Stimulated activated naive CD8-positive, alpha-beta T cell treated with anti-CD3 and anti-CD28 coated beads, Interleukin-15, Interleukin-2, amounts not matched to agents 100 ng/mL and 50 ng/mL, for 24 hours (primary cell): Measurements from ENCODE around the gene ZNF236.
"Not testable (repeated sequence)": the region's sequence is repeated elsewhere in the genome, so short reads cannot be mapped to it uniquely, and the experiment has no call there.

Experiments used
- H3K27ac Mint-ChIP-seq: one replicate; pipeline ENCODE4 v1.8.0; 2021; ENCODE audit warnings: mild to moderate bottlenecking, mixed read lengths
- H3K27me3 Mint-ChIP-seq: one replicate; pipeline ENCODE4 v1.8.0; 2021; ENCODE audit warnings: mixed read lengths
- H3K36me3 Mint-ChIP-seq: one replicate; pipeline ENCODE4 v1.8.0; 2021; ENCODE audit warnings: low read depth, mixed read lengths
- H3K4me1 Mint-ChIP-seq: one replicate; pipeline ENCODE4 v1.8.0; 2021; ENCODE audit warnings: low read depth, mixed read lengths
- H3K4me3 Mint-ChIP-seq: one replicate; pipeline ENCODE4 v1.8.0; 2021; ENCODE audit warnings: mild to moderate bottlenecking, mixed read lengths
- H3K9me3 Mint-ChIP-seq: one replicate; pipeline ENCODE4 v1.8.0; 2021; ENCODE audit warnings: mixed read lengths

ZNF236 gene

GRCh38 chr18:76982038-76982437 lies 159.7 kb downstream of the ZNF236 start:
- Mint-ChIP-seq H3K9me3 (no peaks in the 10 kb centered on the region), H3K27me3 (no peaks in the 10 kb centered on the region), H3K4me3 (no peak overlapping the region), H3K36me3 (peaks cover 10% of the 10 kb centered on the region), H3K27ac (no peak overlapping the region), H3K4me1 (peaks cover 5% of the 10 kb centered on the region)

DNA sequence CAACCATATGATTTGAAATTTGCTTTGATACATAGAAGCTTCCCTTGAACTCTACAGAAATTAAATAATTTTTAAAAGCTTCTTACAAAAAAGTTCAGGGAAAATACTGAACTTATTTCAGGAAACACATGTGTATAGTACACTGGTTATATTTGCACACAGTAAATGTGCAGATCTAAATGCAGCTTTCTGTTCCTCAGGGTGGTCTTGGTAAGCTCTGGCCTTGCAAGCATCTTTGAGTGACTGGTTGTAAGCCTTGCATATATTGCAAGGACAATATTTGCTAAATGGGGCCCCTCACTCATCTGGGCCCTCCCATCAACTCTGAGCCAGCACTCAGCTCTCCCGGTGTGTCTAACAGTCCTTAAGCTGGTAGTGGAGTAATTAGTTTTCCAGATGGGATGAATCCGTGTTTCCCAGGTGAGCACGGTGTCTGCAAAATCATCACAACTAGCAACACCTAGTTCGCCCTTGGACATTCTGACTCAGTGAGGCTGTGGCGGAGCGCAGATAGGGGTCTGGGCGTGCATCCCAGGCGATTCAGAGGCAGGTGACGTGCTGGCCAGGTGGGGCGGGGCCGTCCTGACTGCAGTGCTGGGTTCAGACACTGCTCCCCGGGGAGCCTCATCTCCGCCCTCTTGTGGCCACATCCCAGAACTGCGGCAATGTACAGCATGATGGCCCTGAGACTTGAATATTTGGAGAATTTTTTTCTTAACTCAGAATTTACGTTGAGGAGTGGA lies 160.7 kb downstream of the ZNF236 start:
- Mint-ChIP-seq H3K27me3 (no peaks in the 10 kb centered on the region), H3K9me3 (no peaks in the 10 kb centered on the region), H3K4me1 (peaks cover 5% of the 10 kb centered on the region), H3K27ac (no peak overlapping the region), H3K36me3 (peaks cover 10% of the 10 kb centered on the region), H3K4me3 (no peak overlapping the region)

GRCh38 chr18:76983613-76984051 lies 161.3 kb downstream of the ZNF236 start:
- H3K9me3 Mint-ChIP-seq = no peaks in the 10 kb centered on the region
- no peaks in the 10 kb centered on the region for H3K27me3 Mint-ChIP-seq
- peaks cover 5% of the 10 kb centered on the region for H3K4me1 Mint-ChIP-seq
- H3K36me3 Mint-ChIP-seq = peaks cover 10% of the 10 kb centered on the region
- no peak overlapping the region for H3K4me3 Mint-ChIP-seq
- H3K27ac Mint-ChIP-seq = no peak overlapping the region

GRCh38 chr18:76984193-76985155 lies 162.1 kb downstream of the ZNF236 start:
- Mint-ChIP-seq H3K4me3 (no peak overlapping the region), H3K27ac (no peak overlapping the region)

GRCh38 chr18:76985156-76985950 lies 163.0 kb downstream of the ZNF236 start:
- no peaks in the 10 kb centered on the region for H3K27me3 Mint-ChIP-seq
- no peaks in the 10 kb centered on the region for H3K36me3 Mint-ChIP-seq
- peaks cover 5% of the 10 kb centered on the region for H3K4me1 Mint-ChIP-seq
- H3K4me3 Mint-ChIP-seq = no peak overlapping the region
- no peaks in the 10 kb centered on the region for H3K9me3 Mint-ChIP-seq
- H3K27ac Mint-ChIP-seq = no peak overlapping the region

More at GRCh38 chr18:76984193-76985155, 162.1 kb downstream of the ZNF236 start:
- H3K36me3 Mint-ChIP-seq = peaks cover 4% of the 10 kb centered on the region
- H3K4me1 Mint-ChIP-seq = peaks cover 5% of the 10 kb centered on the region
- no peaks in the 10 kb centered on the region for H3K27me3 Mint-ChIP-seq
- H3K9me3 Mint-ChIP-seq = no peaks in the 10 kb centered on the region

GRCh38 chr18:76985951-76986236 lies 163.5 kb downstream of the ZNF236 start:
- Mint-ChIP-seq H3K4me3 (no peak overlapping the region), H3K36me3 (no peaks in the 10 kb centered on the region), H3K9me3 (no peaks in the 10 kb centered on the region), H3K27ac (no peak overlapping the region), H3K27me3 (no peaks in the 10 kb centered on the region), H3K4me1 (peaks cover 5% of the 10 kb centered on the region)

GRCh38 chr18:76986406-76986805 lies 164.0 kb downstream of the ZNF236 start:
- Mint-ChIP-seq H3K4me3 (no peak overlapping the region), H3K9me3 (no peaks in the 10 kb centered on the region), H3K27ac (no peak overlapping the region), H3K27me3 (no peaks in the 10 kb centered on the region), H3K4me1 (peaks cover 5% of the 10 kb centered on the region), H3K36me3 (no peaks in the 10 kb centered on the region)

DNA sequence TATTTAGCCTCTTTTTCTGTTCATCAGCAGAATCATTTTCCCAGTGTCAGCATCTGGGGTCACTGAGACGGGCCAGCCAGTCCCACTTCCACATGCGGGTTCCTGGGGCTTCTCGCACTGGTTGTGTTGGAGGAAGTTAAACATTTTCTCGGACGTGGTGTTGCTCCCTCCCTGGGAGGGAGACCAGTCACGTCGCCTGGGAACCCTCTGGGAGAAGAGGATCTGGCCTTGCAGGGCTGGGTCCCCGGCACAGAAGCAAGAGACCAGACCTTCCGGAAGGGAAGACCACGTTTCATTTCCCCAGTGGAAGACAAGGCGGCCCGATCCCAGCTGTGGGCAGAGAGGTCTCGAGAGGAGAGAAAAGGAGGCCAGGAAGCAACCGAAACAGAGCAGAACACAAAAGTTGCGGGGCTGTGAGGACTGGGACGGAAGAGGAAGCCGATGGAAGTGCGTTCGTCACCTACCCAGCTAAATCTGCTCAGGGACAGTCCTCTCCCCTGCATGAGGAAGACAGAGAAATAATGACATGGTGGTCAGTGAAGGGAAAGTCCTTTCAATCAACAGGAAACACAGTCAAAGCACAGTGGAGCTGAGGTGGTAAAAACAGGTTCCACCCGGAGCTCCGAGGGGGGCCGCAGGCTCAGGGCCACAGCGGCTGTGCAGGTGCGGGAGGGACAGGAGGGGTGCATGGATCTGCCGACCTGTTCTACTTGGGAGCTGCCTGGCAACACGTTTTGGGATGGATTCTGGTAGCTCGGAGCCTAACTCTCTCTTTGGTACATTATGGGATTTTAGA lies 165.9 kb downstream of the ZNF236 start:
- H3K4me3 Mint-ChIP-seq = no peak overlapping the region
- H3K27me3 Mint-ChIP-seq = no peaks in the 10 kb centered on the region
- H3K4me1 Mint-ChIP-seq = peaks cover 1% of the 10 kb centered on the region
- no peak overlapping the region for H3K27ac Mint-ChIP-seq
- no peaks in the 10 kb centered on the region for H3K9me3 Mint-ChIP-seq
- H3K36me3 Mint-ChIP-seq = no peaks in the 10 kb centered on the region

DNA sequence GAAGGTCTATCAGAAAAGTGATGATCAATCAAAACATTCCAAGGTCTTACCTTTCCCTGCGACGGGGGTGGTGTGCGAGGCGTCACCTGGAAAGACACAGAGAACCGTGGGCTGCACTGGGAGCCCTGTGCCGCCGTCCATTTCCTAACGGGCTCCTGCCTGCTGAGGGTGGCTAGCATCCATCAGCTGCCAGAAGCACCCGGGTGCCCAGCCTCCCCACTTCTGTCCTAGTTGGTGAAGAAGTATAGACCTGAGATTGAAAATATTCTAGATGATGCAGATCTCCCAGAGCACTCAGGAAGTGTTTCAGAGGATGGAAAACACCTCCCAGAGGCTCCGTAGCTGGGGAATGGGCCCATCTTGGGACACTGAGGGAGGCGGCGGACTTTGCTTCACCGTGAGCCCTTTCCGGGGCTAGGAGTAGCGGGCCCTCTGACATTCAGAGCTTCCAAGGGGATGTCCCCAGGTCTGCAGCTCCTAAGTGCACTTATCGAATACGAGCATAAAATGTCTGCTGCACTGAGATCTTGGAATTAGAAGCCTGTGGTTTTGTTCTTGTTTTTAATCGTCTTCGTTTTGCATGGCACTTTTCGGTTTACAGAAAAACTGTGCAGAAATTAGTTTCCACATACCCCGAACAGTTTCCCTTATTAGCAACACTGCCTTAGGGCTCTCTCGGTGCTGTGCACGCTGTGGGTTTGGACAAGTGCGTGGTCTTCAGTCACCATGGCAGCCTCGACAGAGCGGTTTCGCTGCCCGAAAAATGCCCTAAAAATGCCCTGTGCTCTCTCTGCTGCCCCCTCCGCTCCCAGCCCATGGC lies 166.7 kb downstream of the ZNF236 start:
- no peaks in the 10 kb centered on the region for H3K4me1 Mint-ChIP-seq
- no peak overlapping the region for H3K4me3 Mint-ChIP-seq
- H3K27ac Mint-ChIP-seq = no peak overlapping the region
- H3K36me3 Mint-ChIP-seq = no peaks in the 10 kb centered on the region
- no peaks in the 10 kb centered on the region for H3K9me3 Mint-ChIP-seq
- no peaks in the 10 kb centered on the region for H3K27me3 Mint-ChIP-seq

- no peak overlapping the region for H3K27ac Mint-ChIP-seq
- H3K9me3 Mint-ChIP-seq = no peaks in the 10 kb centered on the region
- H3K4me1 Mint-ChIP-seq = no peaks in the 10 kb centered on the region
- no peak overlapping the region for H3K4me3 Mint-ChIP-seq
- H3K27me3 Mint-ChIP-seq = no peaks in the 10 kb centered on the region
- H3K36me3 Mint-ChIP-seq = no peaks in the 10 kb centered on the region
Measured at GRCh38 chr18:76989647-76990190, 167.4 kb downstream of the ZNF236 start.

- not testable (repeated sequence) for H3K9me3 Mint-ChIP-seq, H3K27ac Mint-ChIP-seq, H3K36me3 Mint-ChIP-seq, H3K27me3 Mint-ChIP-seq, H3K4me3 Mint-ChIP-seq, H3K4me1 Mint-ChIP-seq
Measured at GRCh38 chr18:76990343-76991020, 168.1 kb downstream of the ZNF236 start.

GRCh38 chr18:76991021-76991688 lies 168.8 kb downstream of the ZNF236 start:
- Mint-ChIP-seq H3K9me3 (no peaks in the 10 kb centered on the region), H3K4me1 (no peaks in the 10 kb centered on the region), H3K4me3 (no peak overlapping the region), H3K27ac (no peak overlapping the region), H3K27me3 (no peaks in the 10 kb centered on the region), H3K36me3 (no peaks in the 10 kb centered on the region)
